Mesenteric fat pad (tissue), 1 donor: ENCODE measurements around the gene LAMB1. TPM values are rescaled to one million over a fixed set of nuclear protein-coding genes. Genes with fewer than 3 reads are reported as not detected.

ENCODE experiments used
- DNase-seq: peaks from one replicate; pipeline ENCODE4 v3.0.0-alpha.2; 2020; ENCODE audit warnings: low spot score
- total RNA-seq: library from RNA; stranded (reverse); fragmentation: NEBNext Ultra II Directional; extraction: Animal tissue kit (Norgen Biotek cat#: 25700); gene quantifications from one replicate; pipeline ENCODE4 v1.2.1, GENCODE V29; 2021
- donor health status: DM: yes; HTN: yes; CAD: no.

LAMB1 gene
- total RNA-seq, 1 donor from 2014 or later: 421 TPM

DNA sequence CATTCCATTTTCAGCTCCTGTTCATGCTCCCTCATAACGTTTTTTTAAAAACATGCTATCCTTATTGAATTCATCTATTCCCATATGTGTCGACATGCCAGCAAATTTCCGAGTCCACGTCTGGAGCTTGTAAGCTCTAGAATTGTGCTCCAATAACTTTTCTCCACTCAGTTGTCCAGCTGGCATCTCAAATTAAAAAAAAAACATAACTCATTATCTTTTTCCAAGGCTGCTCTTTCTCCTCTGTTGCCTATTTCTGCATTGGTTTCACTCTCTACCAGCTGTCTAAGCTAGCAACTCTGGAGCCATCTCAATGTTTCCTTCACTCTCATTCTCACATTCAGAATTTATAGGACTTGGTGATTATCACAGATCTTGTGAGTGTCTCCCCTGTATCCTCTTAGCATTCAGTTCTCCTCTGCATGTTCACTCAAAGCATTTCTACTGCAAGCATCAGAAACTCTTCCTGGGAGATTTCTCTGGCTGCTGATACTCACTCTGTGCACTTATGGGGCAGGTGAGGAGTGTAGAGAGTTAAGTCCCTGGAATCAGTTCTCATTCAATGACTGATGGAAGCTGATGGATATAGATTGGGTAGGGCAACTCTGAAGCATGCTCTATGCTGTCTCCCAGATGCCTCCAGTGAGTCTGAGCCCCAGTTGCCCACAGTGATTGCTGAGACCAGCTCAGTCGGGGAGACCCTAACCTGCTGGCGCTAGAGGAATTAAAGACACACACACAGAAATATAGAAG is 118.7 kb downstream of the LAMB1 start:
- no peak for DNase-seq

DNA sequence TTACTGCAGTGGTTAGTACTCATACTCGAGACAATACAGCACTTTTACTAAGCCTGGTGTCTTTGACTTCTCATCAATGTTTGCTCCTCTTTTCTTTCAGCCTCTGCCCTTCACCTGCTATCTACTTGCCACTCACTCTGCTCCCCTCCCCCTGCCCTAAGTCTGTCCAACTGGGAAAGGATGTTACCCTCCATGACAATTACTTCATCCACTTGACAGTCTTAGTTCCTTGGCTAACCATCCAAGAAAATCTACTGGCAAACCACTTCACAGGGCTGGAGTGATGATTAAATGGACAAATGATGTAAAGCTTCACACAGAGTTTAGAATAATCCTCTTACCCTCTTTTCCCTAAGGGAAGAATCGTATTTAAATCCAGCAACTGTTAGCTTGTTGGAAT is 120.2 kb downstream of the LAMB1 start:
- DNase-seq: no peak

GRCh38 chr7:107879400-107880035 is 123.4 kb downstream of the LAMB1 start:
- no peak for DNase-seq

DNA sequence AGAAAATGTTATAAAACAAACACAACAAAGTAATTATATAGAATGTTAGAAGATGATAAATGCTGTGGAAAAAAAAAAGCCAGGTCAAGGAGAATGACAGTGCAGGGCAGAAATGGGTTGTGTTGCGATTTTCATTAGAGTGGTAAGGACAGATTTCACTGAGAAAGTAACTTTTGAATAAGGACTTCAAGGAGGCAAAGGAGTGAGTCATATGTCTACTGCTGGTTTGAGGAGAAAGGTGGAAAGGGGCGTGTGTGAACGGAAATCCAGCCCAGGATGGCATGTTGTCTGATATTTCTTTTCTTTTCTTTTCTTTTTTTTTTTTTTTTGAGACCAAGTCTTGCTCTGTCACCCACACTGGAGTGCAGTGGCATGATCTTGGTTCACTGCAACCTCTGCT is 124.3 kb downstream of the LAMB1 start:
- DNase-seq: no peak

GRCh38 chr7:107877731-107878382 is 125.1 kb downstream of the LAMB1 start:
- DNase-seq: no peak

- DNase-seq: no peak
These were observed 126.0 kb downstream of the LAMB1 start for GRCh38 chr7:107876916-107877315.

DNA sequence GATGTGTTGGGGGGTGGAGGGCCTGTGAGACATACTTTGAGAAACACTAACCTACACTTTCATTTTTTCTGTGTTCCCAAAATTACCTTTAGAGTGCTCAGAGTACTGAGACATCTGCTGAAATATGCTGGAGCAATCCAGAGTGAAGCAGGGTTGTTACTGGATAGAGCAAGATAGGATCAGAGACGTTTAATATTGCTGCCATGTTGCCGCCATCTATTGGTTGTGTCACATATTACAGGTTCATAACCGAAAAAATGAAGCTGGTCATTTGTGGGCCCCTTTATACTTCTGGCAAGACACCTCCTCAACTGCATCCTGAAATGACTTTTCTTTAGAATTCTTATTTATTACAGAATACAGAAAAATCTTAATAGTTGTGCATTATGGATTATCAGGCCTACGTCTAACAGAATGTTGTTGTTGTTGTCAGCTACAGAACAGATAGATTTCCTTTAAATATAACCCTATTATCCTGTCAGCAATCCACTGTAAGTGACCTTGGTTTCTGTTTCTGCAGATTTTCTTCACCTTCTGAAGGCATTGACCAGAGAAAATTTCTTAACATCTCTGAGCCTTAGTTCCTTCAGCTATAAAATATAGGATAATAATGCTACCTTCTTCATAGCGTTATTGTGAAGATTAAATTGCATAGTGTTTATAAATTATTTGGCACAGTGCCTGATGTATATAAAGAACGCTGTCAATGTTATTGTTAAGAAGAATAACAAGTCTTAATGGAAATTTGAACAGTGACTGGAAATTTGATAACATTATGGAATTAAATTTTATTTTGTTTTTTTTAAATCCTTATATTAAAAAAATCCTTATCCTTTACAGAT is 128.1 kb downstream of the LAMB1 start:
- no peak for DNase-seq

DNA sequence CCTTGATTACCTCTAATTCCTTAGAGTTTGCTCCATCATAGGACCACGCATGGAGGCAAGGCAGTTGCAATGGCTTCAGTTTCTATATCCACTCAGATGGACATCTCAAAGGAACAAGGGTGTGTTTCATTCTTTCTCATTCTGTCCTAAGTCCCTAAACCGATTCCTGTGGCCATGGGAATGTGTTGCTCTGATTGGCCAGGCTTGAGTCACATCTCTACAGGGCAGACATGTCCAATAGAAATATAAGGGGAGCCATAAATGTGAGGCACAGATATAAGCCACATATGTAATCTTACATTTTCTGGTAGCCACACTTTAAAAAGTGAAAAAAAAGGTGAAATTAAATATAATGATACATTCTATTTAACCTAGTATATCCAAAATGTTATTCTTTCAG is 128.8 kb downstream of the LAMB1 start:
- no peak for DNase-seq

Other genes starting within 250 kb of the LAMB1 start
- gene SLC26A3, start 199.9 kb downstream of the LAMB1 start, total RNA-seq: 0.45 TPM
- 107 TPM for gene DLD, start 112.0 kb downstream of the LAMB1 start, total RNA-seq
- gene LAMB4, start 127.2 kb upstream of the LAMB1 start, total RNA-seq: 0.10 TPM